H1 (cell line): Measurements from ENCODE around the gene FGD5. TPM values are rescaled to one million over a fixed set of nuclear protein-coding genes. Genes with fewer than 3 reads are reported as not detected.

ENCODE experiments used
- CTCF ChIP-seq, 3 experiments: IDR thresholded peaks; 1 replicate in 2 of 3; 2 replicates in 1 of 3; pipeline versions ENCODE4 v1.5.1 to v1.6.1; 2011; ENCODE audit warnings: low read length in 3 of 3, mild to moderate bottlenecking in 3 of 3, inconsistent platforms in 2 of 3, low read depth in 1 of 3, moderate library complexity in 1 of 3; ENCODE audit not compliant: insufficient read depth in 1 of 3; ENCODE audit errors: control extremely low read depth in 1 of 3
- polyA plus RNA-seq, 7 experiments: library from polyadenylated mRNA; depleted of rRNA in 3 of 7; stranded (reverse) in 5 of 7; unstranded in 2 of 7; fragments of >200 nt in 5 of 7; fragments of 200-250 nt in 2 of 7; gene quantifications; 1 replicate in 5 of 7; 2 replicates in 1 of 7; 4 replicates in 1 of 7; pipeline versions ENCODE4 v1.2.1 to v1.2.3, GENCODE V29; 2011 to 2013; ENCODE audit warnings: missing spikeins in 2 of 7, mixed read lengths in 2 of 7
- total RNA-seq: library from RNA; stranded (reverse); fragmentation: NEBNext Ultra II Directional; extraction: Animal tissue kit (Norgen Biotek cat#: 25700); gene quantifications from 2 replicates; pipeline ENCODE4 v1.2.1, GENCODE V29; 2021

Gene FGD5
- total and polyA plus RNA-seq, 2 of the 8 experiments (the other 6 are each of a cell fraction or from before 2014, with no cell fraction given): 4.7 to 14.3 TPM

GRCh38 chr3:14946236-14946635 is 127.5 kb downstream of the FGD5 start (continued):
- no peak for TF ChIP-seq CTCF (IDR thresholded peaks at IDR 0.05; ENCODE audit: control extremely low read depth in 1 of 3, insufficient read depth in 1 of 3, low read depth in 1 of 3, low read length in 3 of 3)
